ENCODE data around the gene NUP160.
"Not testable (repeated sequence)": the region's sequence is repeated elsewhere in the genome, so short reads cannot be mapped to it uniquely, and the experiment has no call there.

NUP160 gene

GRCh38 chr11:47784785-47785381 lies 63.3 kb downstream of the NUP160 start:
- DNase-seq = peak in 1 of 3 experiments; percentile 36

- no peak for DNase-seq
Measured at GRCh38 chr11:47783087-47783610, 65.0 kb downstream of the NUP160 start.

- no peak for DNase-seq
Measured at GRCh38 chr11:47778878-47779483, 69.2 kb downstream of the NUP160 start.

GRCh38 chr11:47775240-47775869 lies 72.8 kb downstream of the NUP160 start:
- no peak for DNase-seq

GRCh38 chr11:47773882-47774281 lies 74.3 kb downstream of the NUP160 start:
- DNase-seq = no peak

- not testable (repeated sequence) for DNase-seq
Measured at GRCh38 chr11:47769556-47769955, 78.6 kb downstream of the NUP160 start.

- peak; percentile 79 to 92 (median 87) for DNase-seq
Measured at GRCh38 chr11:47768101-47768612, 80.0 kb downstream of the NUP160 start.

GRCh38 chr11:47766509-47767227 lies 81.5 kb downstream of the NUP160 start:
- peak; percentile 71 to 81 (median 73) for DNase-seq

GRCh38 chr11:47765086-47765485 lies 83.1 kb downstream of the NUP160 start:
- DNase-seq = no peak

GRCh38 chr11:47759291-47759690 lies 88.9 kb downstream of the NUP160 start:
- DNase-seq = not testable (repeated sequence)

GRCh38 chr11:47756208-47756607 lies 91.9 kb downstream of the NUP160 start:
- DNase-seq = no peak

- DNase-seq = no peak
Measured at GRCh38 chr11:47750725-47751124, 97.4 kb downstream of the NUP160 start.

GRCh38 chr11:47742494-47742893 lies 105.7 kb downstream of the NUP160 start:
- DNase-seq = not testable (repeated sequence)

- DNase-seq = not testable (repeated sequence)
Measured at GRCh38 chr11:47737817-47738216, 110.3 kb downstream of the NUP160 start.

GRCh38 chr11:47732271-47732670 lies 115.9 kb downstream of the NUP160 start:
- no peak for DNase-seq

GRCh38 chr11:47731475-47731874 lies 116.7 kb downstream of the NUP160 start:
- DNase-seq = no peak
